ENCODE data around the gene MOB4. TPM values are rescaled to one million over a fixed set of nuclear protein-coding genes. Genes with fewer than 3 reads are reported as not detected.

Gene MOB4
- total RNA-seq, 6 donors from 2014 or later, result 6.7 to 34.2 (median 17.9) TPM

DNA sequence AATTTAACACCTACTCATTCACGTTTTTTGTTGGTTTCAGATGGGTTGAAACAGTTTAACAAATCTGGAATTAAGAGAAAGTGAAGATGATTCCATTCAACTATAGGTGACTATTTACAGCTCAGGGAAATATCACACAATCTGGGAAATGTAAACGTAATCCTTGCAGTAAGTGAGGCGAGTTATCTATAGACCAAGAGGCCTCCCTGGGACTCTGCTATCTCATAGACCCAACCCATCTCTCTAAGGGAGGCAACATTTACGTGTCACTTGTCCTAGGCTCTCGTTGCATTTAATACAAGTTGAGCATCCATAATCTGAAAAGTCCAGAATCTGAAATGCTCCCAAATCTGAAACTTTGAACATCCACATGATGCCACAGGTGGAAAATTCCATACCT, 2.0 kb upstream of the MOB4 start:
- ATAC-seq (ENCODE audit: low FRiP score in 2 of 2) (no peak), DNase-seq (no peak)
- Histone ChIP-seq H3K4me1 (peaks cover 17 to 23% (median 18%) of the 10 kb centered on the region in 4 donors), H3K27ac (peak overlapping the region in 2 of 4 donors; percentile 98 to 99), H3K9me3 (no peaks in the 10 kb centered on the region), H3K27me3 (no peaks in the 10 kb centered on the region), H3K36me3 (no peaks in the 10 kb centered on the region), H3K4me3 (no peak overlapping the region)
- 92 to 97% methylated on average over 5 of the region's 5 CpGs for WGBS, 2 donors
- TF ChIP-seq, protein P1, sequence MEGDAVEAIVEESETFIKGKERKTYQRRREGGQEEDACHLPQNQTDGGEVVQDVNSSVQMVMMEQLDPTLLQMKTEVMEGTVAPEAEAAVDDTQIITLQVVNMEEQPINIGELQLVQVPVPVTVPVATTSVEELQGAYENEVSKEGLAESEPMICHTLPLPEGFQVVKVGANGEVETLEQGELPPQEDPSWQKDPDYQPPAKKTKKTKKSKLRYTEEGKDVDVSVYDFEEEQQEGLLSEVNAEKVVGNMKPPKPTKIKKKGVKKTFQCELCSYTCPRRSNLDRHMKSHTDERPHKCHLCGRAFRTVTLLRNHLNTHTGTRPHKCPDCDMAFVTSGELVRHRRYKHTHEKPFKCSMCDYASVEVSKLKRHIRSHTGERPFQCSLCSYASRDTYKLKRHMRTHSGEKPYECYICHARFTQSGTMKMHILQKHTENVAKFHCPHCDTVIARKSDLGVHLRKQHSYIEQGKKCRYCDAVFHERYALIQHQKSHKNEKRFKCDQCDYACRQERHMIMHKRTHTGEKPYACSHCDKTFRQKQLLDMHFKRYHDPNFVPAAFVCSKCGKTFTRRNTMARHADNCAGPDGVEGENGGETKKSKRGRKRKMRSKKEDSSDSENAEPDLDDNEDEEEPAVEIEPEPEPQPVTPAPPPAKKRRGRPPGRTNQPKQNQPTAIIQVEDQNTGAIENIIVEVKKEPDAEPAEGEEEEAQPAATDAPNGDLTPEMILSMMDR (IDR thresholded peaks at IDR 0.05), result no peak
- TF ChIP-seq POLR2A (IDR thresholded peaks at IDR 0.05), result no peak
- TF ChIP-seq POLR2AphosphoS5 (IDR thresholded peaks at IDR 0.05), result no peak
- TF ChIP-seq EP300 (IDR thresholded peaks at IDR 0.05), result no peak

DNA sequence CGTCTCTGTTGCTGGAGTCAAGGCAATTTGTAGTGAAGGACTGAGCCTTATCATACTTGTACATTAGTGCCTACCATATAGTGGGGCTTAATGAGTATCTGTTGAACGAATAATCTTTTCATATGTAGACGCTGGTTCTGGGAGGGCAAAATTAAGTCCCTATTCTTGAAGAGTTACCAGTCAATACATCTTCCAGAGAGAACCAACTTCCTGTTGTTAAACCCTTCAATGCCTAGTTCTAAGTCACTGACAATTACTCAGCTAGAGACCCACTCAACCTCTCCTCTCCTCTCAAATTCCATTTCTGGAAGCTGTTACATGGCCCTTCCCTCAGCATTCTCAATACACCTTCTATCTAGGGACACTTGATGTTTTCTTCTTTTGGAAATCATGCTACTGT, 1.1 kb upstream of the MOB4 start:
- Histone ChIP-seq H3K27me3 (no peaks in the 10 kb centered on the region), H3K9me3 (no peaks in the 10 kb centered on the region), H3K27ac (peak overlapping the region; percentile 94 to 99 (median 97)), H3K36me3 (no peaks in the 10 kb centered on the region), H3K4me1 (peaks cover 17 to 29% (median 21%) of the 10 kb centered on the region in 4 donors), H3K4me3 (peak overlapping the region in 3 of 4 donors; percentile 82 to 86 (median 84))
- no peak for ATAC-seq (ENCODE audit: low FRiP score in 2 of 2)
- no peak for DNase-seq
- no peak for TF ChIP-seq POLR2AphosphoS5 (IDR thresholded peaks at IDR 0.05)
- no peak for TF ChIP-seq POLR2A (IDR thresholded peaks at IDR 0.05)
- TF ChIP-seq EP300 (IDR thresholded peaks at IDR 0.05), result no peak
- TF ChIP-seq, protein P1 (IDR thresholded peaks at IDR 0.05), result no peak
- WGBS, 2 donors, result 41 to 59% methylated on average over 3 of the region's 3 CpGs

DNA sequence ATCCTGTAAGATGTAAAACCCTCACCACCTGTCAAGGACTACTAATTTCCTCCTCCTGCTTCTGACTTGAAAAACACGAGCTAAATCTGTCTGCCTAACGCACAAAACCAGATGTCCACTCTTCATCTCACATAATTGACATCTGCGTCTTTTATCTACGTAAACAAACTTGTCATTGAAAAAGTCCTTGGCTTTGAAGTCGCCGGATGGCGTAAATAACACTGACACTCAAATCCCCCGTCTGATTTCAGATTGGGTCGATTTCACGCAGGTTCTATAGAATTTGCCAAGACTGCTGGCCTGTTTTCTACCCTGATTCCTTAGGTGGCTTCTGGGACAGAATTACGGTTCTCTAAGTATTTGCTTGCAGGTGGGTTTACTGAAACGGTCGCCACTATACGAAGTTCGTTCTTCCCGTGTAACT, 539 bp upstream of the MOB4 start:
- DNase-seq (no peak), ATAC-seq (ENCODE audit: low FRiP score in 2 of 2) (peak in 1 of 2 donors; percentile 1)
- Histone ChIP-seq H3K4me3 (peak overlapping the region; percentile 19 to 86 (median 83)), H3K4me1 (peaks cover 17 to 29% (median 21%) of the 10 kb centered on the region in 4 donors), H3K27me3 (no peaks in the 10 kb centered on the region), H3K27ac (peak overlapping the region; percentile 94 to 99 (median 97)), H3K9me3 (no peaks in the 10 kb centered on the region), H3K36me3 (no peaks in the 10 kb centered on the region)
- 0% methylated on average over 11 to 16 of the region's 16 CpGs for WGBS, 2 donors
- TF ChIP-seq, protein P1 (IDR thresholded peaks at IDR 0.05), result no peak
- TF ChIP-seq POLR2A (IDR thresholded peaks at IDR 0.05), result no peak
- no peak for TF ChIP-seq EP300 (IDR thresholded peaks at IDR 0.05)
- no peak for TF ChIP-seq POLR2AphosphoS5 (IDR thresholded peaks at IDR 0.05)

DNA sequence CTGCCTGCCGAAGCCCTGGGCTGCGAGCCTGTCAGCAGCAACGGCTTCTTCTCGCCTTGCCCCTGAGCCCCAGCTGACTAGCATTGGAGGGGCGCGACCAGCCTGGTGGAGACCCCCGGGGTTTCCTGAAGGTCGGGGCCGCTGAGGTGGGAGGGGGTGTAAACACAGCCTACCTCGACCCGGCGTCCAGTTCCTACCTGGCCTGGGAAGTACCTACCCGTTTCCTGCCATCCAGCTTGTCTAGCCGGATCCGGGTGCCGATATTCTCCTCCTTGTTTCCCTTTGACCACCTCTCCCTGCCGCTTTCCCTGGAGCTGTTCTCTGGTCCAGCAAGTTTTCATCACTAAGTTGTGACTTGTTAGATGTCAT, 511 bp downstream of the MOB4 start:
- H3K36me3 ChIP-seq, result no peaks in the 10 kb centered on the region
- H3K9me3 ChIP-seq, result no peaks in the 10 kb centered on the region
- peak in 1 of 2 donors; percentile 53 for DNase-seq
- H3K27me3 ChIP-seq, result no peaks in the 10 kb centered on the region
- WGBS, 2 donors, result 0% methylated on average over 9 to 16 of the region's 17 CpGs
- peak in 1 of 2 donors; percentile 23 for ATAC-seq (ENCODE audit: low FRiP score in 2 of 2)
- peaks cover 17 to 29% (median 21%) of the 10 kb centered on the region in 4 donors for H3K4me1 ChIP-seq
- peak overlapping the region; percentile 82 to 99 (median 85) for H3K4me3 ChIP-seq
- peak overlapping the region; percentile 94 to 99 (median 97) for H3K27ac ChIP-seq
- no peak for TF ChIP-seq POLR2AphosphoS5 (IDR thresholded peaks at IDR 0.05)
- no peak for TF ChIP-seq POLR2A (IDR thresholded peaks at IDR 0.05)

DNA sequence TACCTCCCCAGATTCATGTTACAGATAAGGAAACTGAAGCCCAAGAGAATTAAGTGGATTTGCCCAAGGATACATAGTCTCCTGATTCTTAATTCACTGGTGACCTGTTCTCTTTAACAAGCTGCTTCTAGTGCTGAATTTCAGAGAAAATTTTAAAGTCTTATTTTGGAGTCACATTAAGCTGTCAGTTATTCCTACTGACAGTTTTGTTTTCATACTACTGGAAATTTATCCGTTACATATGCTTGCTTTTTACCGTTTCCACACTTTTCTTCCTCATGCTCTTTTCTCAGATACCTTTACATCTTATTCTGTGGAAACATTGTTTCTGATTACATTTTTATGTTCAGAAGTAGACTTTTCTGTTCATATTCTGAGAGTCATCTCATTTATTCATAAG, 1.3 kb downstream of the MOB4 start:
- Histone ChIP-seq H3K9me3 (no peaks in the 10 kb centered on the region), H3K27ac (peak overlapping the region in 1 of 4 donors; percentile 99), H3K36me3 (no peaks in the 10 kb centered on the region), H3K4me3 (peak overlapping the region in 3 of 4 donors; percentile 82 to 86 (median 84)), H3K27me3 (no peaks in the 10 kb centered on the region), H3K4me1 (peaks cover 17 to 29% (median 21%) of the 10 kb centered on the region in 4 donors)
- ATAC-seq (ENCODE audit: low FRiP score in 2 of 2) (no peak), DNase-seq (no peak)
- WGBS, 2 donors, result 38 to 39% methylated on average over 2 of the region's 2 CpGs
- TF ChIP-seq EP300 (IDR thresholded peaks at IDR 0.05) (no peak), POLR2AphosphoS5 (IDR thresholded peaks at IDR 0.05) (no peak), POLR2A (IDR thresholded peaks at IDR 0.05) (no peak)
- TF ChIP-seq, protein P1 (IDR thresholded peaks at IDR 0.05), result no peak

Data from upper lobe of left lung (tissue), 6 donors.